Type B pancreatic cell (in vitro differentiated cells): Measurements from ENCODE around the gene PF4V1. TPM values are rescaled to one million over a fixed set of nuclear protein-coding genes. Genes with fewer than 3 reads are reported as not detected.
A peak's percentile ranks its signal among the peaks of the same experiment; 100 is the strongest.

Experiments
- DNase-seq: peaks from one replicate; pipeline ENCODE4 v3.0.0; 2021; ENCODE audit warnings: mixed read lengths; ENCODE audit not compliant: unreplicated experiment; ENCODE audit errors: extremely low spot score
- H3K27ac Mint-ChIP-seq: 2 replicates; pipeline ENCODE4 v1.8.0; 2021; ENCODE audit warnings: mild to moderate bottlenecking, mixed read lengths
- H3K27me3 Mint-ChIP-seq: 2 replicates; pipeline ENCODE4 v1.8.0; 2021; ENCODE audit warnings: mixed read lengths
- H3K36me3 Mint-ChIP-seq: 2 replicates; pipeline ENCODE4 v1.8.0; 2021; ENCODE audit warnings: mixed read lengths
- H3K4me1 Mint-ChIP-seq: one replicate; pipeline ENCODE4 v1.8.0; 2021; ENCODE audit warnings: mixed read lengths; ENCODE audit not compliant: unreplicated experiment
- H3K4me3 Mint-ChIP-seq: 2 replicates; pipeline ENCODE4 v1.8.0; 2021; ENCODE audit warnings: mild to moderate bottlenecking, mixed read lengths
- H3K9me3 Mint-ChIP-seq: 2 replicates; pipeline ENCODE4 v1.8.0; 2021; ENCODE audit warnings: mixed read lengths
- total RNA-seq: library from RNA; stranded (reverse); gene quantifications from 2 replicates; pipeline ENCODE4 v1.2.1, GENCODE V29; 2021; ENCODE audit warnings: low replicate concordance
- TF ChIP-seq, protein P1 (sequence below): fragments of 200-600 bp; sonication (generic); conservative IDR thresholded peaks from 2 replicates; pipeline ENCODE4 v1.5.0; 2021; ENCODE audit warnings: antibody characterized with exemption, mild to moderate bottlenecking

Gene PF4V1
- total RNA-seq, 1 donor from 2014 or later = not detected

DNA sequence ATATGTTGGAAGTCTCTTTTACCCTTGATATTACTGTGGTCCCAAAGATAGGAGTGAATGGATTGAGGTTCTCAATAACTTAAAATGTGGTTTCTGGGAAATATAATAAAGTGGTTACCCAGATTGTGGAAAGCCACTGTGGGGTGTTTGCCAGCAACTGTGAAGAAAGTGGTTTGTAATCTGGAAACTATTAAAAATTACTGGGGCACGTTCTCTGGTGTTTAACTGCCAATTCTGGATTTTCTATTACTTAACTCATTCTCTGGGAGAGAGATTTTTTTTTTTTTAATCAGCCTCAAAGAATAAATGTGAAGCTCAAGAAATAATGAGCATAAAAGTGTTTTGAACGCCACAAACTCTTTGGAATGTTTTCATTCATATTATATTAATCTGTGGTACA lies 21.5 kb upstream of the PF4V1 start:
- H3K36me3 Mint-ChIP-seq = no peaks in the 10 kb centered on the region
- H3K27ac Mint-ChIP-seq = no peak overlapping the region
- no peak overlapping the region for H3K4me3 Mint-ChIP-seq
- H3K9me3 Mint-ChIP-seq = peaks cover 4% of the 10 kb centered on the region
- peaks cover 9% of the 10 kb centered on the region for H3K27me3 Mint-ChIP-seq
- TF ChIP-seq, protein P1, sequence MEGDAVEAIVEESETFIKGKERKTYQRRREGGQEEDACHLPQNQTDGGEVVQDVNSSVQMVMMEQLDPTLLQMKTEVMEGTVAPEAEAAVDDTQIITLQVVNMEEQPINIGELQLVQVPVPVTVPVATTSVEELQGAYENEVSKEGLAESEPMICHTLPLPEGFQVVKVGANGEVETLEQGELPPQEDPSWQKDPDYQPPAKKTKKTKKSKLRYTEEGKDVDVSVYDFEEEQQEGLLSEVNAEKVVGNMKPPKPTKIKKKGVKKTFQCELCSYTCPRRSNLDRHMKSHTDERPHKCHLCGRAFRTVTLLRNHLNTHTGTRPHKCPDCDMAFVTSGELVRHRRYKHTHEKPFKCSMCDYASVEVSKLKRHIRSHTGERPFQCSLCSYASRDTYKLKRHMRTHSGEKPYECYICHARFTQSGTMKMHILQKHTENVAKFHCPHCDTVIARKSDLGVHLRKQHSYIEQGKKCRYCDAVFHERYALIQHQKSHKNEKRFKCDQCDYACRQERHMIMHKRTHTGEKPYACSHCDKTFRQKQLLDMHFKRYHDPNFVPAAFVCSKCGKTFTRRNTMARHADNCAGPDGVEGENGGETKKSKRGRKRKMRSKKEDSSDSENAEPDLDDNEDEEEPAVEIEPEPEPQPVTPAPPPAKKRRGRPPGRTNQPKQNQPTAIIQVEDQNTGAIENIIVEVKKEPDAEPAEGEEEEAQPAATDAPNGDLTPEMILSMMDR = no peak
- no peaks in the 10 kb centered on the region for H3K4me1 Mint-ChIP-seq
- DNase-seq = no peak

DNA sequence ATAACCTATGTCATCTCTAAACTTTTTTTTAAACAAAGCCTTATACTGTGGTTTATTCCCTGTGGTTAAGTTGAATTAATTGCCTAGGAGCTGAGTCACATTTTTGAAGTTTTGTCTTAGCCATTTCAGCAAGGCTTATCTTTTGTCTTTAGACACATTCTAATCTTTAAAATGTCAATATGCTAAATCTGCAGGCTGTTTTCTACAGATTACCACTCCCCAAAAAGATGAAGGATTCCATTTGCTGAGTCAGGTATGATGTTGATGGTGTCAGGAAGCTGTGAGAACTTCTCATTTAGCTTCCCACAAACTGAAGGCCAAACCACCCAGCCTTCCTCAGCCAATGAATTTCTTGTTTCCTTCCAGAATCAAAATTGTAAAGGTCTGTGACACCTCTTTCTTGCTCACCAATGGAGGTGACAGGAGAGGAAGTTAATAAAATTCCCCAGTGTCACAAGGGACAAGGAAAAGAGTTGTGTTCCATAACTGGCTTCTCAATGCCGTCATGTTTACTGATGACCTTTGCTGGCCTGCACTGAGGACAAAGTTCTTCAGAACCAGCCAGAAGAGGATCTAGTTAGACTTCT lies 20.4 kb upstream of the PF4V1 start:
- H3K4me1 Mint-ChIP-seq = no peaks in the 10 kb centered on the region
- H3K9me3 Mint-ChIP-seq = peaks cover 3% of the 10 kb centered on the region
- peaks cover 21% of the 10 kb centered on the region for H3K27me3 Mint-ChIP-seq
- no peak overlapping the region for H3K4me3 Mint-ChIP-seq
- no peak overlapping the region for H3K27ac Mint-ChIP-seq
- TF ChIP-seq, protein P1 = no peak
- DNase-seq = no peak
- H3K36me3 Mint-ChIP-seq = no peaks in the 10 kb centered on the region

DNA sequence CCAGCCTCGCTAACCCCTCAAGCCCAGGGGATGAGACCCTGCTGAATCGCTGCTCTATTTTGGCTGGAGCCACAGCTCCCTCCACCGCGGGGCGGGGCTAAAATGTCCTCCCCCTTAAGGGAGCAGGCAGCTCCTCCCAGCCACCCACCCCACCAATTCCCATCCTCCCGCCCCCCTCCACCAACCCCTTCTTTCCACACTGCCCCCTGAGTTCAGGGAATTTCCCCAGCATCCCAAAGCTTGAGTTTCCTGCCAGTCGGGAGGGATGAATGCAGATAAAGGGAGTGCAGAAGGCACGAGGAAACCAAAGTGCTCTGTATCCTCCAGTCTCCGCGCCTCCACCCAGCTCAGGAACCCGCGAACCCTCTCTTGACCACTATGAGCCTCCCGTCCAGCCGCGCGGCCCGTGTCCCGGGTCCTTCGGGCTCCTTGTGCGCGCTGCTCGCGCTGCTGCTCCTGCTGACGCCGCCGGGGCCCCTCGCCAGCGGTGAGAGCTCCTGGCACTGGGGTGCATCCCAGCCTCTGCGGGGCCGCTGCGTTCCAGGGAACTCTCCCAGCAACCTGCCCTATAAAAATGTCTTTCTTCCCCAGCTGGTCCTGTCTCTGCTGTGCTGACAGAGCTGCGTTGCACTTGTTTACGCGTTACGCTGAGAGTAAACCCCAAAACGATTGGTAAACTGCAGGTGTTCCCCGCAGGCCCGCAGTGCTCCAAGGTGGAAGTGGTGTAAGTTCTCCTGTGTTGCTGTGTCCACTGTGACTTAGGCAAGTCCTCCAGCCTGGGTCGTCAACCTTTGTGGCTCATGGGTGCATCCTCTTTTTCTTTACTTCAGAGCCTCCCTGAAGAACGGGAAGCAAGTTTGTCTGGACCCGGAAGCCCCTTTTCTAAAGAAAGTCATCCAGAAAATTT lies 16.5 kb upstream of the PF4V1 start, which contains the start of gene CXCL6:
TSS of gene CXCL6 (plus strand) at position 306 of the 907 bp plus-strand sequence. CDS start at position 379, 73 bp downstream.
- Mint-ChIP-seq H3K9me3 (peaks cover 5% of the 10 kb centered on the region), H3K36me3 (no peaks in the 10 kb centered on the region), H3K27ac (no peak within 1 kb of the TSS), H3K4me3 (peak within 1 kb of the TSS; percentile 84), H3K4me1 (no peaks in the 10 kb centered on the region), H3K27me3 (peaks cover 46% of the 10 kb centered on the region)
- no peak for DNase-seq
- TF ChIP-seq, protein P1 = peak; percentile 18

DNA sequence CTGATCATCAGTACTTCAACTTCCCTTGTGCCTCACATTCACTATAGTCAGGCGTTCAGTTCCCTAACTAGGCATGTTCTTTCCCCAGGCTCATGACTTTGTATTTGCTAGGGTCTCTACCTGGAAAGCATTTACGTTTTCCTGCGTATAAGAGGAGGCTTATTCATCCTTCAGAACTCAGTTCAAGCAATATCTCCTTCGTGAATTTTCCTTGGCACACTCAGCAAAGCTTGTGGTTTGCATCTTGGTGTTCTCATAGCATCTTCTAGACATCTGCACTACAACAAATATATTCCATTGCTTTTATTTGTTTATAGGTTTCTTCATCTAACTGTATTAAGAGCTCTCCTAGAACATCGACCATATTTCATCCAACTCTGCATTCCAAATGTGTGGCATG lies 14.0 kb upstream of the PF4V1 start:
- Mint-ChIP-seq H3K4me3 (no peak overlapping the region), H3K27me3 (peaks cover 46% of the 10 kb centered on the region), H3K27ac (no peak overlapping the region), H3K4me1 (no peaks in the 10 kb centered on the region), H3K36me3 (no peaks in the 10 kb centered on the region), H3K9me3 (peaks cover 5% of the 10 kb centered on the region)
- no peak for DNase-seq
- TF ChIP-seq, protein P1 = no peak

DNA sequence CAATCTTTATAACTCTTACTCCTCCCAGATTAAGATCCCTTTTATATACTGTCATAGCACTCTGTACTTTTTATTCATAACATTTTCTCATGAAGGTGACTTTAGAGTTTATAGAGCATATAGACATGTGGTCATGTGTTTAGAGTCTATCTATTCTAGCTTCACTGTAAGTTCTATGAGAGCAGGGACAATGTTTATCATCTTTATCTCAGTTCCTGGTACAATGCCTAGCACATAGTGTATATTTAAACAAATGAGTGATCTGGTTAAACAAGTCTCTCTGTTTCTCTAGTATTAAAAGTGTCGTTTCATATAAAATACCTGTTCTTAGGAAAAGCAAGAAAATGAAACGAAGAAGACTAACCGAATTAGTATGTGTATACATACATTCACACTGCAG lies 13.4 kb upstream of the PF4V1 start:
- Mint-ChIP-seq H3K27ac (no peak overlapping the region), H3K4me1 (no peaks in the 10 kb centered on the region), H3K4me3 (no peak overlapping the region), H3K27me3 (peaks cover 50% of the 10 kb centered on the region), H3K36me3 (no peaks in the 10 kb centered on the region), H3K9me3 (peaks cover 5% of the 10 kb centered on the region)
- TF ChIP-seq, protein P1 = no peak
- no peak for DNase-seq
